Kidney glomerular epithelial cell (primary cell): ENCODE data around the gene KMT2E.
A peak's percentile ranks its signal among the peaks of the same experiment; 100 is the strongest.
"Not testable (repeated sequence)": the region's sequence is repeated elsewhere in the genome, so short reads cannot be mapped to it uniquely, and the experiment has no call there.

Source experiments
- DNase-seq: peaks from one replicate; lab custom pipeline; 2025; lab: John Stamatoyannopoulos, UW

The KMT2E gene

DNA sequence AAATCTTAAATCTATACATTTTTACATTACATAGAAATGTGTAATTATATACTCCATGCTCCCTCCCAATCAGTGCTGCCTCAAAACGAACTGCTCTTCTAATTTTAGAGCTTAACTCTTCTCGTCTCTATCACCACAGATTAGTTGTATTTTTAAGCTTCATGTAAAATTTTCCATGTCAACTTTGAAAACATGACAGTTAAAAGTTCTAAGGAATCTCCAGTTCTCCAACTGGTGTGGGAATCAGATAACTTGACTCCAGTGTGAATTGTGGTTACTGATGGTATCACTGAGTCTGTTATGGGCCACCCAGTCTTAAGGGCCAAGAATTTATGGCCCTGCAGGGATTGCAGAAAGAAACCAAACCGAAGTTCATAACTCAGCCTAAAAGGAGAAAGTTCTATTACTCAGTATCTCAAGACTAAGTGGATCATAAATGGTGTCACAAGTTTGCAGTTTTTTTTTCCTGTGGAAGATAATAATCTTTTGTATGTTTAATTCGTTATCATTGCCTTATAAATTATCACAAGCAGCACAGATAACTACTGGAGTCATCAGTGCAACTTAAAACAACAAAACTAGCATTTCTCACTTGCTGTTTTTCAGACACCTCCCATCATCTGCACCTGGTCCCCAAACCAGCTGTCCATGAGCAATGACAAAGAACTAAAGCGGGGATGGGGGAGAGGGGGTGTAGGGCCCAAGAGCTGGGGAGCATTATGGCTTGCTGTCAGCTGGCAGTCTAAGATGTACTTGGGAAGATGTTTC lies 31.5 kb upstream of the KMT2E start:
- peak; percentile 23 for DNase-seq

GRCh38 chr7:104983076-104983577 lies 30.9 kb upstream of the KMT2E start:
- peak; percentile 25 for DNase-seq

DNA sequence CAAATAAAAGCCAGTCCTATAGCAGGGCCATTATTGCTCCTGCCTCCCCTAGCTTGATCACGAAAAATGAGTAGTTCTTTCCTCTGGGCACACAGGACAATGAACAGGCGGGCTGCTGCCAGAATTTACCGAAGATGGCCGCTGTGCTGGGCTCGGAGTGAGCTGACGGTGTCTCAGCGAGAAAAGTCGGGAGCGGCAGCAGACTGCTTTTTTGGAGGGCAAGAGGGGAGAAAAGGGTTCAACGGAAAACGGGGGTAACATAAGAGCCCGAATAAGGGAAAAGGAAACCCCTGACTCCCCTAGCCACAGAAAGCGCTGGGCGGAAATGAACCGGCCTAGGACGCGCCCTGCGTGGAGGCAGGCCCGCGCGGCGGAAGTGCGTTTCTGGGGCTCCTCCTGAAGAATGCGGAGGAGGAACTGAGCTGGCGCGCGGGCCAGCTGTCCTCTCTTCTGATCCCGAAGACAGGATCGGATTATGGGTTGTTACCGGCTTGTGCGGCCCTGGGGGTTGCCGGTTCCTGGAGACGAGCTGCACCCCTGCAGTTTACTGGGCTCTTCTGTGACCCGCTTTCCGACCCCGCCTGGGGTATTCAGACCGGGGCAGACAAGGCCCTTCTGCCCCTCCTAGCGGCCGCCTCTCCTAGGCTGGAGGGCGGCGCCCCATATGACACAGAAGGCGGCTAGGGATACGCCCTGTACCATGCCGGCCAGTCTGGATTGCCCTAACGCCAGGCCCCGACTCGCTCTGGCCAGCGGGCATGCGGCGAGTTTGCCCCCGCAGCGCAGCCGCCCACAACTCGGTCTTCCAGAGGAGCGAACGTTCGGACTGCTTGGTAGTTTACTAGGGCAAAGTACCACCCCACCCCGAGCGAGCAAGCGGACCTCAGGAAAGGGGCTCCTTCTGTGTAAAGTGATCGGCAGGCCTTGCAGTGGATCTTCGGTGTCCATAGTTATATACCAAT lies 30.1 kb upstream of the KMT2E start:
- DNase-seq, result peak; percentile 91

DNA sequence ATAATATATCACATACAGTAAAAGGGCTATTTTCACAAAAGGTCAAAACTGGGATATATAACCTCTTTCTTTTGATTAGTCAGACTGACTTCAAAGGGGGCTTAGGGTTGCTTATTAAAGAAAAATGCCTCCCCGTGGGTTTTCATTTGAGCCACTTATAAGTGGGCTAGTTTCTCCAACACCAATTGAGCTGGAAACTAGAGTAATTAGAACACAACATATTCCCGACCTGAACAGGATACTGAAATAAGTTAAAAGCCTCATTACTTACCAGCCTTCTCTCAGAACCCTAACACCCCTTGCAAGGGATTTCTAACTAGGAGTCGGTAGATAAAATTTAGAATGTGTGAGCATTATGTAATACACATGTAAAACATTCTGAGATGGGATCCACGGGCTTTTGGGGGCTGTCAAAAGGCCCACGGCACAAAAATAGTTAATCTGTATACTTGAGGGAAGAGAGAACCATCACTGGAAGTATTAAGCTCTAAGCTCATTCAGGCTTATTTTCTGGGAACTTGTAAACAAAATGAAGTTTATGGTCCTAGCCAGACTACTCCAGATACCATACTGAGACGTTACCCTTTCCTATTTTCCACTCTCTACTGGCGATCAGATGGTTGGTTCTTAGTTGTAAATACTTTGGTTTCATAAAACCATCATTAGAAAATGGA lies 29.3 kb upstream of the KMT2E start:
- no peak for DNase-seq

- no peak for DNase-seq
Measured at GRCh38 chr7:104985259-104985617, 28.8 kb upstream of the KMT2E start.

GRCh38 chr7:104986628-104987259 lies 27.3 kb upstream of the KMT2E start:
- no peak for DNase-seq

DNA sequence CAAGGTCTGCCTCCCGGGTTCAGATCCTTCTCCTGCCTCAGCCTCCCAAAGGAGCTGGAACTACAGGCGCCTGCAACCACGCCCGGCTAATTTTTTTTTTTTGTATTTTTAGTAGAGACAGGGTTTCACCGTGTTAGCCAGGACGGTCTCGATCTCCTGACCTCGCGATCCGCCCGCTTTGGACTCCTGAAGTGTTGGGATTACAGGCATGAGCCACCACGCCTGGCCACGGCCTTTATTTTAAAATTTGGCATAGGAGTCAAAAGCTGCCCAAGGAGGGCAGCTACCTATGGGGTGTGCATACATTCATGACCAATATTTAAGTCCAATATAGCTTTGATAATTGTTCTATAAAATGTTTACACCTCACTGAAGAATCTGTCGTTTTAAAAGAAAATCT lies 26.6 kb upstream of the KMT2E start:
- not testable (repeated sequence) for DNase-seq

GRCh38 chr7:104990983-104991382 lies 23.0 kb upstream of the KMT2E start:
- no peak for DNase-seq

GRCh38 chr7:104992306-104992705 lies 21.7 kb upstream of the KMT2E start:
- no peak for DNase-seq

GRCh38 chr7:104993217-104993862 lies 20.7 kb upstream of the KMT2E start:
- DNase-seq, result no peak

- DNase-seq, result no peak
Measured at GRCh38 chr7:104998040-104998752, 15.8 kb upstream of the KMT2E start.

DNA sequence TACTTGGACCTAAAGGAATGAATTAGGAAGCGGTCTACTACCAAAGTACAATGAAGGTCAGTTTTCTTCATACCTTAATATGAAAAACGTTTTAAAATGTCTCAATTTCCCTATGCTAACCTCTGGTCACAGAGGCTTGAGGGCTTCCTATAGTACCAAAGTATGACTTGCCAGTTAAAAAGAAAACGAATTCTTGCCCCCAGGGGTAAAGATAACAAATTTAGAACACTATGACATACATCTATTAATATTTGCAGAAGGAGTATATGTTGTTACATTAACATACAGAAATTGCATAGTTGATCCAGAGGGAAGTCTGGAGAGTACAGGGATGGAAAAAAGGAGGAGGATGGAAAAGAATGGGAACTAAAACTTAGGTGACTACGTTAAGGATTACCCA lies 13.8 kb upstream of the KMT2E start:
- no peak for DNase-seq

GRCh38 chr7:105000927-105001336 lies 13.1 kb upstream of the KMT2E start:
- no peak for DNase-seq

DNA sequence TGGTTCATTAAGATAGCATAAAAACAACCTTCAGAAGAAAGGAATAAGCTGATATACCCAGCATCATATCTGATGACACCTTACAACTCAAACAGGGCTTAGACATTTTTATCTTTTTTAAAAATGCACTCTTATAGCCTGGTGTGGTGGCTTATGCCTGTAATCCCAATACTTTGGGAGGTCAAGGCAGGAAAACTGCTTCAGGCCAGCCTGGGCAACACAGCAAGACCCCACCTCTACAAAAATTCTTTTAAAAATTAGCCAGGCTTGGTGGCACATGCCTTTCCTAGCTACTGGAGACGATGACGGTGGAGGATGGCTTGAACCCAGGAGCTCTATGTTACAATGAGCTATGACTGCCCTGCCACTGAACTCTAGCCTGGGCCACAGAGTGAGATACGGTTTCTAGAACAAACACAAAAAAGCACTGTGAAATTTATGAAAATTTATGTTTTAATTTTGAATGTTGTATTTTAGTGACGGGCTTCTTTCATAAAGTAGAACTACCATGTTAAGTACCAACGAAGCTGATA lies 12.3 kb upstream of the KMT2E start:
- no peak for DNase-seq

GRCh38 chr7:105003275-105003674 lies 10.7 kb upstream of the KMT2E start:
- DNase-seq, result peak; percentile 71

DNA sequence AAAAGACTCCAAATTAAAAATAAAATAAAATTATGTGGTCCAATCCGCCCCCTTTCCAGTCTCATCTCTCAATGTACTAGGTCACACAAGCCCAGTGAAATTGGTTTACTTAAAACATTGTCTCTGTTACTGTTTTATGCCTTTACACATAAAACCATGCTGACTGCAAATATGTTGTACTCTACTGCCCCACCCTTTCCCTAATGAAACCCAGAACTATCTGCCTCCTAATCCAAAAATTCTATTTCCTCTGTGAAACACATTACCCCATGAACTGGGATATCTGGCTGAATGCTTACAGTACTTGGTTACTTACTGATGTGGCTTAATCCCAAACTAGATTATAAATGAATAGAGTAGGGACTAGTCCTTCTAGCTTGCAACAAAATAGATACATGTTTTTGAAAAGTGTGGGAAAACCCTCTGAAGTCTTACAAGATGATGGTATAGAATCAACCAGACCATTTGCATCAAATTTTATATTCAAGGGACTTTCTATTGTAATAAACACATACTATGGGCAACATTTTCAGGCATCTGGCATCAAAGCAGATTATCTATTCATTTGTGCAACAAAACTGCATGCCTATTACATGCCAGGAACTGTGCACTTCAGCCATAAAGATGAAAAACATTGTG lies 10.0 kb upstream of the KMT2E start:
- DNase-seq, result no peak

- not testable (repeated sequence) for DNase-seq
Measured at GRCh38 chr7:105005006-105005405, 9.0 kb upstream of the KMT2E start.

DNA sequence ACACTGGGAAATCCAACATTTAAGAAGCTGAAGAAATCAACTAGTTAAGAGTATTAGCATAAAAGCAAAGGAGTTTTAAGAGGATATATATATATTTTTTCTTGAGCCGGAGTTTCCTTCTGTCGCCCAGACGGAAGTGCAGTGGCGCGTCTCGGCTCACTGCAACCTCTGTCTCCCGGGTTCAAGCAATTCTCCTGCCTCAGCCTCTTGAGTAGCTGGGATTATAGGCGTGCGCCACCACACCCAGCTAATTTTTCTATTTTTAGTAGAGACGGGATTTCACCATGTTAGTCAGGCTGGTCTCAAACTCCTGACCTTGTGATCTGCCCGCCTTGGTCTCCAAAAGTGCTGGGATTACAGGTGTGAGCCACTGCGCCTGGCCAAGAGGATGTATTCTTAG lies 8.5 kb upstream of the KMT2E start:
- not testable (repeated sequence) for DNase-seq

DNA sequence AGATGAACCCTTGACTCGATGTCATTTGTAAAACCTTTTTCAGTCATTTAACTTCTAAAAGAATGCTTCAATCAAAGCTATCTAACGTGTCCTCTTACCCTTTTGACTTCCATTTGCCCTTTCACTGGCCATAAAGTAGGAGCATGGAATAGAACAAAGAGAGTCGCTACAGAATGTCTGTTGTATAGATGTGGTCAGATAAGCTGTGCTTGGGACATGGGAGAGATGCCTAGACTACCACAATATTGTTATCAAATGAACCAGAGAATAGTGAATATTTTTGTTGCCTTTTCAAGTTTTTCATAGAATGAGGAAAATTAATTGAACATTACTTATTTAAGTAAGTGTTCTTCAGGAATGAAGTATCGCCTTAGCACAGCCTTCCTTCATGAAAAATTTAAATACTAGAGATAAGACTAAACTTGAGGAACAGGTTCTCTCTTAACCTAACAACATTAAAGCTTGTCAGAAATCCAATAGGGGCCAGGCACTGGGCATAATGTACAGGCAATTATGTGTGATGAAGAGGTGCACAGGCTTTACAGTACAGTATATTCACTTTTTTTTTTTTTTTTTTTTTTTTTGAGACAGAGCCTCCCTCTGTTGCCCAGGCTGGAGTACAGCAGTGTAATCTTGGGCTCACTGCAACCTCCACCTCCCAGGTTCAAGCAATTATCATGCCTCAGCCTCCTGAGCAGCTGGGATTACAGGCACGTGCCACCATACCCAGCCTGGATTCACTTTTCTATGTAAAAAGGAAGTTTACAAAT lies 7.5 kb upstream of the KMT2E start:
- DNase-seq, result no peak
